Activated CD8-positive, alpha-beta memory T cell treated with anti-CD3 and anti-CD28 coated beads, Interleukin-2, amount 10 ng/mL, durations not matched to agents 7 days and 5 days (primary cell): ENCODE measurements around the gene NAA15. TPM values are rescaled to one million over a fixed set of nuclear protein-coding genes. Genes with fewer than 3 reads are reported as not detected.

Experiments
- ATAC-seq: fragments of 150-1000 bp; cut with Tn5 transposase; one replicate; pipeline ENCODE4 v1.10.0; 2021; ENCODE audit warnings: moderate library complexity
- CTCF ChIA-PET: fragments of 350-600 bp; sonication (Branson Sonifier 250); formaldehyde crosslinking; loops from one replicate; lab custom pipeline; 2021; ENCODE audit warnings: antibody characterized with exemption; lab: Charles Lee
- DNase-seq: peaks from one replicate; pipeline ENCODE4 v3.0.0-alpha.2; 2020
- H3K27ac Mint-ChIP-seq: one replicate; pipeline ENCODE4 v1.8.0; 2021; ENCODE audit warnings: mild to moderate bottlenecking, mixed read lengths
- H3K27me3 Mint-ChIP-seq: one replicate; pipeline ENCODE4 v1.8.0; 2021; ENCODE audit warnings: mixed read lengths
- H3K36me3 Mint-ChIP-seq: one replicate; pipeline ENCODE4 v1.8.0; 2021; ENCODE audit warnings: mild to moderate bottlenecking, mixed read lengths
- H3K4me1 Mint-ChIP-seq: one replicate; pipeline ENCODE4 v1.8.0; 2021; ENCODE audit warnings: mixed read lengths
- H3K4me3 Mint-ChIP-seq: one replicate; pipeline ENCODE4 v1.8.0; 2021; ENCODE audit warnings: mild to moderate bottlenecking, moderate library complexity, mixed read lengths
- H3K9me3 Mint-ChIP-seq: one replicate; pipeline ENCODE4 v1.8.0; 2022; ENCODE audit warnings: low read depth, mixed read lengths
- total RNA-seq, 2 experiments: library from RNA; stranded (reverse); gene quantifications; one replicate each; pipeline ENCODE4 v1.2.3, GENCODE V29; 2021

The NAA15 gene
- total RNA-seq, 2 experiments from 2014 or later, result 50.0 to 70.8 TPM

GRCh38 chr4:139330283-139330682, 29.0 kb downstream of the NAA15 start:
- ATAC-seq, result no peak
- DNase-seq, result no peak
- peaks cover 20% of the 10 kb centered on the region for H3K4me1 Mint-ChIP-seq
- peak overlapping the region; percentile 14 for H3K27ac Mint-ChIP-seq
- no peak overlapping the region for H3K4me3 Mint-ChIP-seq
- H3K27me3 Mint-ChIP-seq, result no peaks in the 10 kb centered on the region
- CTCF ChIA-PET, result interaction anchor here (1.0 to 1.8 kb wide), 2 partner anchors 9 to 16 kb away, joined by 3 to 5 read pairs; no protein-coding TSS in a partner anchor
- peaks cover 39% of the 10 kb centered on the region for H3K36me3 Mint-ChIP-seq
- H3K9me3 Mint-ChIP-seq, result no peaks in the 10 kb centered on the region

DNA sequence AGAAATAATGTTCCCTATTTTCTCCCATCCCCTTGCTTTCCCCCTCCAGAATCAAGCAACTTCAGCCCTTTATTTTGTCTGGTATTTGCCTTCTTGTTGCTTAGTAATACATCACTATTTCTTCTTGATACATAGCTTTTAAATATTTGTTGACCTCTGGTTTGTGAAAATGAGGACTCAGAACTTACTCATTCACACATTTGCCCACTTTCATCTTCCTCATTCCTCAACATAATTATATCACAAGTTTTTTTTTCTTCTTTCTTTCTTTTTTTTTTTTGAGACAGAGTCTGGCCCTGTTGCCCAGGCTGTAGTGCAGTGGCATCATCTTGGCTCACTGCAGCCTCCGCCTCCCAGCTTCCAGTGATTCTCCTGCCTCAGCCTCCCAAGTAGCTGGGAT, 29.9 kb downstream of the NAA15 start:
- peaks cover 42% of the 10 kb centered on the region for H3K36me3 Mint-ChIP-seq
- ATAC-seq (no peak), DNase-seq (no peak)
- no peak overlapping the region for H3K4me3 Mint-ChIP-seq
- H3K27ac Mint-ChIP-seq, result no peak overlapping the region
- no peaks in the 10 kb centered on the region for H3K27me3 Mint-ChIP-seq
- CTCF ChIA-PET, result interaction anchor here (0.7 to 1.8 kb wide), 3 partner anchors 11 to 250 kb away, joined by 3 to 5 read pairs (median 3); no protein-coding TSS in a partner anchor
- H3K9me3 Mint-ChIP-seq, result no peaks in the 10 kb centered on the region
- H3K4me1 Mint-ChIP-seq, result peaks cover 20% of the 10 kb centered on the region

- Mint-ChIP-seq H3K36me3 (peaks cover 41% of the 10 kb centered on the region), H3K9me3 (no peaks in the 10 kb centered on the region), H3K27me3 (no peaks in the 10 kb centered on the region), H3K27ac (no peak overlapping the region), H3K4me1 (peaks cover 22% of the 10 kb centered on the region), H3K4me3 (no peak overlapping the region)
- DNase-seq (no peak), ATAC-seq (no peak)
- CTCF ChIA-PET, result no interaction called here
Measured at GRCh38 chr4:139333046-139333445, 31.7 kb downstream of the NAA15 start.

DNA sequence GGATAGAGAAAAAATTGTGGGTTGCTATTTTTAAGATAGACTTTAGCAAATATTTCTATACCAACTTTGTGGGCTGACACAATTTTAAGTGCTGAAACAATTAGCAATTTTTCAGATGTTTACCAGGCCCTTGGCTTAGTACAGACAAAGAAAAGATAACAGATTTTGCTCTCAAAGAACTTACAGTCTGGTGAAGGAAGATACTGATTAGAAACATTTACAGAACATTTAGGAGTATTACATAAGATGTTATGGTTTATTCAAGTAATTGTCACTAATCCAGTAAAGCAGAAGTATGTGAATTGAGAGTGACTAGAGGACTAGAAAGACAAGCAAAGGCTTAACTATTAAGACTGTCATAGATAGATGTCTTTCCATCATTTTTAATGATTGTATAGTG, 36.3 kb downstream of the NAA15 start:
- no peaks in the 10 kb centered on the region for H3K9me3 Mint-ChIP-seq
- H3K27me3 Mint-ChIP-seq, result no peaks in the 10 kb centered on the region
- peaks cover 8% of the 10 kb centered on the region for H3K4me1 Mint-ChIP-seq
- ATAC-seq, result no peak
- no peak for DNase-seq
- no peak overlapping the region for H3K4me3 Mint-ChIP-seq
- H3K27ac Mint-ChIP-seq, result peak overlapping the region; percentile 12
- CTCF ChIA-PET, result no interaction called here
- H3K36me3 Mint-ChIP-seq, result peaks cover 30% of the 10 kb centered on the region

DNA sequence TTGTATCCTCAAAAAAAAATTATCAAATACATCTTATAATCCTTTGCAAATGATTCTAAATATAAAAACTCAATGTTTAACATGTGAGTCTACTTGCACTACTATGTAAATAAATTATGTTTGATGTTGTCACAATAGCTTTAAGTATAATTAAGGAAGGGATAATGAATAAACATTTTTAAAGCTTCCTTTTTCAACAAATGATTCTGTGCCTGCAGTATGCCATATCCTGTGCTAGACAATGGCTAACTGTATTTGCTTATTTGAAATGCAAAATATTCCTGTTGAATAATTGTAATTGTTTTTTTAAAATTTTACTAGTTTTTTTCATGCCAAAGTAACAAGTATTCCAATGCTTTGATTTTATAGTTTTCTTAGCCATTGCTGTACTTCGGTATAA, 60.0 kb downstream of the NAA15 start:
- no peak for ATAC-seq
- no peaks in the 10 kb centered on the region for H3K9me3 Mint-ChIP-seq
- H3K27ac Mint-ChIP-seq, result no peak overlapping the region
- H3K36me3 Mint-ChIP-seq, result peaks cover 39% of the 10 kb centered on the region
- no peaks in the 10 kb centered on the region for H3K27me3 Mint-ChIP-seq
- DNase-seq, result no peak
- CTCF ChIA-PET, result interaction anchor here (0.6 kb wide), 1 partner anchor 19 kb away, joined by 3 read pairs; no protein-coding TSS in a partner anchor
- H3K4me3 Mint-ChIP-seq, result no peak overlapping the region
- H3K4me1 Mint-ChIP-seq, result peaks cover 2% of the 10 kb centered on the region

DNA sequence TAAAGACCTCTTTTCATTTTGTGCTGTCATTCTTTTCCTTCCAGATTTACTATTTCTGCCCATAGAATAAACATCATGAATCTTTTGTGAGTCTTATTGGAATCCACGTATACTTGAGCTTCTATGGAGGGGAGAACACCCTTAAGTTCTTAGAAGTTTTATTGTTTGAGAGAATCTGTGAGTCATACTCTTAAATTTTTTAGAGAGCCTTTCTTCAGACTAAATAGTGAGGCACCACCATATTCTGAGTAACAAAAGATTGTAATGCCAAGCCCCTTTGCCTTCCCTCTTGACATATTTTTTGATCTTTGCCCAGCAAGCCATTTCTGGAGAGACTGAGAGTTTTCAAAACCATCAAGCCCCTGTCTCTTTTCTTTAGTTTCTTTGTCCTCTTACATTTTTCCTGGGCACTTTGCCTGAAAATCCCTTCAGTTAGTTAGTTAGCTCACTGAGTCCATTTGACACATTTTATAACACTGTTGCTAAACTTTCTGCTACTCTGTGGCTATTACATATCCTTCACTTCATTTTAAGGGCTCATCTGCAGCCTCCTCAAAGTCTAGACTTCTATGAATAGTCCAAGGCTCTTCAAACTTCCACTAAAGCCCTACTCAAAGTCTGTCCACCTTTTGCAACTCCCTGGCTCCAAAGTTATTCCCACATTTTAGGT, 66.3 kb downstream of the NAA15 start:
- DNase-seq, result no peak
- Mint-ChIP-seq H3K27ac (peak overlapping the region; percentile 68), H3K4me3 (no peak overlapping the region), H3K27me3 (no peaks in the 10 kb centered on the region), H3K36me3 (peaks cover 53% of the 10 kb centered on the region), H3K9me3 (no peaks in the 10 kb centered on the region), H3K4me1 (peaks cover 5% of the 10 kb centered on the region)
- CTCF ChIA-PET, result interaction anchor here (0.9 to 2.6 kb wide), 3 partner anchors 9 to 293 kb away, joined by 3 to 7 read pairs (median 3); no protein-coding TSS in a partner anchor
- no peak for ATAC-seq

DNA sequence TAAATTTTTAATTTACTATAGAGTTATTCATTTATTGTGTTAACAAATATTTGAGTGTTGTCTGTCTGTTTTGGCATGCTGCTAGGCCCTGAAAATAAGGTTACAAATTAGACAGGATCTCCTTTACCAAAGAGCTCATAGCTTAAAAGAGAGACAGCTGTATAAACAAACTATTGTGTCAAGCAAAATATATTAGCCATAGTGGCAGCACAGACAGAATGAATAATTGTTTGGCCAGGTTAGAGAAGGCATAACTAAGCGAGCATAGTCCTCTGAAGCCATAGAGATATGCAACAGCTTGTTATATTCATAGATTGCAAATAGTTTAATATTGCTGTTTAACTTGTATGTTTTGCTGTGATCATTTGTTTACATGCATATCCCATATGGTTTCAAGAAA, 67.7 kb downstream of the NAA15 start:
- no peak overlapping the region for H3K4me3 Mint-ChIP-seq
- DNase-seq (no peak), ATAC-seq (no peak)
- no peaks in the 10 kb centered on the region for H3K27me3 Mint-ChIP-seq
- H3K4me1 Mint-ChIP-seq, result peaks cover 5% of the 10 kb centered on the region
- CTCF ChIA-PET, result interaction anchor here (1.0 to 2.6 kb wide), 2 partner anchors 11 to 73 kb away, joined by 6 to 7 read pairs; no protein-coding TSS in a partner anchor
- H3K27ac Mint-ChIP-seq, result no peak overlapping the region
- H3K9me3 Mint-ChIP-seq, result no peaks in the 10 kb centered on the region
- peaks cover 51% of the 10 kb centered on the region for H3K36me3 Mint-ChIP-seq

DNA sequence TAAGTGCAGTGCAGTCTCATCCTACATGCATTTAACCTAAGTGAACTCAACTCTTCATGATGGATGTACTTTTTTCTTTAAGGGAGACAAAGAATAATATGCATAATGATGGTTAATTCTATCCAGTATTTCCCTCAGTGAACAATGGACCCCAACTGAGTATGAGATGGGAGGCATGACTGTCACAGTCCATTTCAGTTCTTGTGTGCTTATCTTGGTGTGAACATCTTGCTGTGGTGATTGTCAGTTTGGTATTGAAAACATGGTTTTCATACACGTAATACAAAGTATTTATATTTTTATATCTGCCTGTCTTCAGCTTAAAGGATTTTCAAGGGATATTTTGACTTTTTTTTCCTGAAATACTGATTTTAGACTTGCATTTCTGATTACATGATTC, 72.9 kb downstream of the NAA15 start:
- Mint-ChIP-seq H3K4me1 (no peaks in the 10 kb centered on the region), H3K27me3 (no peaks in the 10 kb centered on the region), H3K4me3 (no peak overlapping the region), H3K27ac (no peak overlapping the region), H3K36me3 (peaks cover 47% of the 10 kb centered on the region), H3K9me3 (no peaks in the 10 kb centered on the region)
- DNase-seq, result no peak
- ATAC-seq, result no peak
- CTCF ChIA-PET, result no interaction called here

DNA sequence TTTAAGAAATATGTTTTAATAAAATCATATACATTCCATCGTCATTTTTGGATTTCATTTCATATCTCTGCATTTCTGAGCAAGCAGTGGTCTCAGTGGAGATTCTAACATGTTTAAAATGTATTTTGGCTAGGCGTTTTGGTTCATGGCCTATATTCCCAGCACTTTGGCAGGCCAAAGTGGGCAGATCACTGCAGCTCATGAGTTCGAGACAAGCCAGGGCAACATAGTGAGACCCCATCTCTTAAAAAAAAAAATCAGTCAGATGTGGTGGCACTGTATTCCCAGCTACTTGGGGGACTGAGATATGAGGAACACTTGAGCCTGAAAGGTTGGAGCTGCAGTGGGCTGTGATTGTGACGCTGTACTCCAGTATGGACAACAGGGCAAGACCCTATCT, 85.1 kb downstream of the NAA15 start:
- no peaks in the 10 kb centered on the region for H3K27me3 Mint-ChIP-seq
- no peak overlapping the region for H3K4me3 Mint-ChIP-seq
- H3K9me3 Mint-ChIP-seq, result no peaks in the 10 kb centered on the region
- no peak overlapping the region for H3K27ac Mint-ChIP-seq
- peaks cover 6% of the 10 kb centered on the region for H3K4me1 Mint-ChIP-seq
- DNase-seq (no peak), ATAC-seq (no peak)
- CTCF ChIA-PET, result interaction anchor here (1.6 kb wide), 1 partner anchor 91 kb away, joined by 4 read pairs; no protein-coding TSS in a partner anchor
- peaks cover 35% of the 10 kb centered on the region for H3K36me3 Mint-ChIP-seq

- ATAC-seq, result no peak
- Mint-ChIP-seq H3K9me3 (no peaks in the 10 kb centered on the region), H3K27ac (no peak overlapping the region), H3K36me3 (peaks cover 38% of the 10 kb centered on the region), H3K4me1 (peaks cover 6% of the 10 kb centered on the region), H3K4me3 (no peak overlapping the region), H3K27me3 (no peaks in the 10 kb centered on the region)
- CTCF ChIA-PET, result no interaction called here
- no peak for DNase-seq
Measured at GRCh38 chr4:139389102-139389501, 87.8 kb downstream of the NAA15 start.

DNA sequence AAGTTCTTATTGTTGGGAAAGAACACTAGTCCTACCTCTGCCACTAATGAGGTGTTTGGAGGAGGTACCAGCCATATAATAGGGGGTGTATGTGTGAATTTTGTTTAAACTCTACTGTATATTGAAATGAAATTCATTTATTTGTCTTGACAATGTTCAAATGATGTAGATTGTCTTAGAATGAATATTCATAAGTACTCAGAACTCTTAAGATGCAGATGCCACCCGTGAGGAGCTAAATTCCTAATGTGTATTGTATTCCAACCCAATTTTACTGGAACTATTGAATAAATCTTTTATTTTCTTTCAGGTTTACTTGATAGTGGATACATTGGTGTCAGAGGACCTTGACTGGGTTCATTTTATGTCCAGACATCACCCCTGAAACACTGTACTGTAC, 88.7 kb downstream of the NAA15 start:
- Mint-ChIP-seq H3K4me3 (no peak overlapping the region), H3K4me1 (peaks cover 6% of the 10 kb centered on the region), H3K36me3 (peaks cover 36% of the 10 kb centered on the region), H3K27ac (no peak overlapping the region), H3K9me3 (no peaks in the 10 kb centered on the region), H3K27me3 (no peaks in the 10 kb centered on the region)
- DNase-seq (no peak), ATAC-seq (no peak)
- CTCF ChIA-PET, result interaction anchor here (1.9 kb wide), 1 partner anchor 16 kb away, joined by 7 read pairs; no protein-coding TSS in a partner anchor

GRCh38 chr4:139391731-139392130, 90.4 kb downstream of the NAA15 start:
- H3K36me3 Mint-ChIP-seq, result peaks cover 33% of the 10 kb centered on the region
- CTCF ChIA-PET, result interaction anchor here (1.9 kb wide), 1 partner anchor 14 kb away, joined by 7 read pairs; no protein-coding TSS in a partner anchor

DNA sequence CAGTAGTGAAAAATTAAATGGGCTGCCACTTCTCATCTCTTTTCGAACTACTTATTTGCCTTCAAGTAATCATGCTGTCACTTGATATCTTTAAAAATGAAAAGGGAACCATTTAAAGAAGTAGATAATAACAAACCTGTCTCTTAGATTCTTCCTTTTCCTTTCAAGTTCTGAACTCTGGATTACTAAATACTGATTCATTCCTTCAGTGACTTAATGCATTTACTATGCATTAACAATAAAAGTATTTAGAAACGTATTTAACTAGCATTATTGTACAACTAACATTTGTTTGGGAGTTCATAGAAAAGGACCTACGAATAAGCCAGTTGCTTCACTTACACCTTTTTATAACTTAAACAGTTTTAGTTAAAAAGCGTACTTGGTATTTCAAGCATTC, 91.5 kb downstream of the NAA15 start:
- CTCF ChIA-PET, result no interaction called here
- Mint-ChIP-seq H3K4me1 (peaks cover 6% of the 10 kb centered on the region), H3K27me3 (no peaks in the 10 kb centered on the region), H3K9me3 (no peaks in the 10 kb centered on the region), H3K36me3 (peaks cover 34% of the 10 kb centered on the region), H3K4me3 (no peak overlapping the region), H3K27ac (no peak overlapping the region)
- ATAC-seq (no peak), DNase-seq (no peak)

More at GRCh38 chr4:139391731-139392130, 90.4 kb downstream of the NAA15 start:
- Mint-ChIP-seq H3K4me3 (no peak overlapping the region), H3K27me3 (no peaks in the 10 kb centered on the region), H3K9me3 (no peaks in the 10 kb centered on the region), H3K27ac (no peak overlapping the region), H3K4me1 (peaks cover 6% of the 10 kb centered on the region)
- DNase-seq (no peak), ATAC-seq (no peak)

DNA sequence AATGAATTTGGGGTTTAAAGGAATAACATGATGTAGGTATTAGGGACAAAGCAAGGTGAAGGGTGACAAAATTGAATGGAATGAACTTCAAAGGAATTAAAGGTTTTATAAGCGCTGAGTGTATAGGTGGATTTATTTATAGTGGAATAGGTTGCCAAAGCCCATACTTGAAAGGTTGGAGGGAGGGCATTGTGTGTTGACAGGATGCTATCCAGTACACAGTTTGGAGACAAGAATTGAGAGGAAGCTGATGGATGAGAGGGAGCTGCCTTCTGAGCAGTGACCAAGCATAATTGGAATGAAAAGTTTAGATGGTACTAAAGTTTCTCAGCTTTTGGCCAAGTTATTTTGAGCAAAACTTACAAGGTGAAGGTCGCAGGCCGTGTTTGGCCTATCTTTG, 100.1 kb downstream of the NAA15 start:
- no peak for ATAC-seq
- Mint-ChIP-seq H3K27ac (no peak overlapping the region), H3K4me1 (no peaks in the 10 kb centered on the region), H3K9me3 (no peaks in the 10 kb centered on the region), H3K27me3 (no peaks in the 10 kb centered on the region), H3K4me3 (no peak overlapping the region), H3K36me3 (peaks cover 11% of the 10 kb centered on the region)
- no peak for DNase-seq
- CTCF ChIA-PET, result no interaction called here
